Measurements from ENCODE around the gene NETO1.

Gene NETO1

DNA sequence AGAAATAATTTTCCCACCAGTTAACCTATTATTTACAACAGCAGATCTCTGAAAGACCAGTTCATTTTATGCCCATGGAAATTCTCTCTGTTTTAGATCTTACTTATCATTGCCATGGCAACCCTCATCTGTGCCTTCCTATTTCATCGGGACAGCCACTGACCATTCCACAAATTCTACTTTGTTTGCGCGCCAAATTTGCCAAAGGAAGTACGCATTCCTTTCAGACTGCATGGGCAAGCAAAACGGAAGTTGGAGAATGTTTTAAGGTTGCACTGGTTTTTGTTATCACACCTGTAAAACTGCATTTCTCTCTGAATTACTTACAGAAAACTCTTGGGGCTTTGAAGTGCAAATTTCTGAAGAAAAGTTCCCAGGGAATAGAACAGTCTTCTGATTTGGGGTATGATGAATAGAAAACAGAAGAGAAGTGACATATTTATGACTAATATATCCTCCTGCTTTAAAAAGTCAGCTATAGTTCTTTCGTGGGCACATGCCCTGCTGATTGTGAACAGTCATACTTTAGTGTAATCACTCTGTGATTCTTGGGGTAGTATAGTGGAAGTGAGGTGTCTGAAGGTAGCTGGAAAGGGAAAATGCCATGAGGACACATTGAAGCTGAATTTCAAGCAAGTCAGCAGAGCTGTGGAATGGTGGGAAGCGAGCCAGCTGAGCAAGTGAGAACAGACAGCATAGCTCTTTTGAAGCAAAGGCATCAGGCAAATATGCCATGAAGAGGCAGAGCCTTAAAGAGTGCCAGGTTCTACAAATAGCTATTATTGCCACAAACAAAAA lies 20.9 kb downstream of the NETO1 start:
- no peak for DNase-seq (ENCODE audit: low read depth)

DNA sequence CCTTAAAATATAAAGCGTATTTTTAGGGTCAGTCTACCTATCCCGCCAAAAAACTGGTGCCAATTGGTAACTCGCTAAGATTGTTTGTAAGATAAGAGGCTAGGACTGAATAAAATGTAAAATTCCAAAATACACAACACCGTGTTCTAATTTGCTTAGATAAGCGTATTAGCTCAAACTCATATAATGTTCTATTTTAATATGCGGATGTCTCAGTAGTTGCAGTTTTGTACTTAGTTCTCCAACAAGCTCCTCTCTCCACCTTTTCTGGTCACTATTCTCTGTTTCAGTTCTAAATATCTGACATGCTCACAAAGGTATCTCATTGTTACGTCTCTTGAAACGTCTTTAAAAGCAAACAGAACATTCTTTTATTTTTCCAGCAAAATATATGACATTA lies 24.0 kb downstream of the NETO1 start:
- no peak for DNase-seq (ENCODE audit: low read depth)

DNA sequence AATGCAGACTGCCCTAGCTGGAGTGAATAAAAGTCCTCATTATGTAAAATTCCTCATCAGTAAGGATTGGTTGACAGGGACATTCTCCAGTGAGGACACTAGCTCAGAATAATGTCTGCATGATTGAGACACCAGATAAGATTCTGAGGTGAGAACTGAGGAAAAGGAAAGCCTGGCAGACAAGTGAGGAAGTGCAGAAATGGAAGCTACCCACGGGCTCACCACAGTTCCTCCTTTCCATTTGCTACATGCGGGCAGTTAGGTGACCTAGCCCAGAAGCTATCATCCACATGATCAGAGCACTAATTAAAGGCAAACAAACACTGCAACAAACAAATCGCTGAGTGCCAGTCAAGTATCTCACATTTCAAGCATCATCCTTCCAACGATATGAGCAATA lies 27.7 kb downstream of the NETO1 start:
- no peak for DNase-seq (ENCODE audit: low read depth)

DNA sequence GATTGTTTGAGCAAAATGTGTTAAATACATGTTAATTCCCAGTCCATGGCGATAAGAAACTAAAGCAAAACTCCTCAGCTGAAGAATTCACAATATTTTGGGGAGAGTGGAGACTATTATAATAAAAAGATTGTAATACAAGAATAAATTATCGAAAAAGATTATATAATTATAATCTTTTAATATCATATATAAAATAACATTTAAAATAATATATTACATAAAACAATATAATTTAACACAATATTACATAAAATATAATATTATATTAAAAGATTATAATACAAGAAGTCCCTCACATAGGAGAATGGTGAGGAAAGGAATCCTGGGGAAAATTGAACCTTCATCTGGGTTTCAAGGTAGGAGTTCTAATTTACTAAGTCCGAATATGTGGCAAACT lies 33.1 kb downstream of the NETO1 start:
- DNase-seq (ENCODE audit: low read depth), result no peak

DNA sequence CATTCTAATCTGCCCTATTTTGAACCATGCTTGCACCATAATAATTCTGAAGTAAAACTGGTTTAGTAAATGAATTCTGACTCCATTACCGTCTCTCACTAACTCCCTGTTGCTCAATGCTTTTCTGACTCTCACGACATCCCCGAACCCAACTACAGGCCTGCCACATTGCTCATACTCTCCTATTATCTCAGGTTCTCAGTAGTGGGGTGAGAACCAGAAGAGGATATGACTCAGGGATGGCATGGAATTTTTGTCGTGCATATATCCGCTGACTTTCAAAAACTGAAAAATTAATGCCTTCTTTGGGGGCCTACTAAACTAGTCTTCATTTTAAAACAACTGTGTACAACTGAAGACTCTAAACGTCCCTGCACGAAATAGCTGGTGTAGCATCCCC lies 34.3 kb downstream of the NETO1 start:
- DNase-seq (ENCODE audit: low read depth), result no peak

DNA sequence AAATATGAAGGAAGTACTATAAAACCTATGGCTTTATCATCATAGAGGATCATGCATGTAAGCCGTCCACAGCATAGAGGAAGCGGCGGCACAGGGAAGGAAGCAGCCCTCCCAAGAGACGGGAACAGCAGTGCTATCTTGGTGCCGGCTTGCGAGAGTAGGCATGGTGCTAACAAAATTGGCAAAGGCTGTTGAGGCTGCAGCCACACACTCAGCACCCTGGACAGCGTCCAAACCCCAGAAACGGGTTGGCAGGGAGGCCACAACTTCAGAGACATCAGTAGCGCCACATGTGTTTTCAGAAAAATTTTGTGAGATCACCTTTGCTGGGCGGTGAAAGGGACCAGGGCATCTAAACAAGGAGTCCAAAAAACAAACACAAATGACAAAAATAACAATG lies 37.7 kb downstream of the NETO1 start:
- no peak for DNase-seq (ENCODE audit: low read depth)

DNA sequence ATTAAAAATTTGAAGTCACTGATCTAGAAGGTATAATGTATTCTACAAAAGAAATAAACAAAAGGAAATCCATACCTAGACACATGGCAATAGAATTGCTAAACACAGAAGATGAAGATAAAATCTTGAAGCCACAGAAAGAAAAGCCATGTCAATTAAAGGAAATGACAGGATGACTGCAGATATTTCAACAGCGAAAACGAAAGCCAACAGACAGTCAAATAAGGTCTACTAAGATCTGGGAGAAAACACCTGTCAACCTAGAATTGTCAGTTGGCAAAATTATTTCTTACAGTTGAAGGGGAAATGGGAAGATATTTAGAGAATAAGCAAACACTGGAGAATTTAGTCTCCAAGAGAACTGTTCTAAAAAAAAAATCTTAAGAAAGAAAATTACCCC lies 39.2 kb downstream of the NETO1 start:
- no peak for DNase-seq (ENCODE audit: low read depth)

DNA sequence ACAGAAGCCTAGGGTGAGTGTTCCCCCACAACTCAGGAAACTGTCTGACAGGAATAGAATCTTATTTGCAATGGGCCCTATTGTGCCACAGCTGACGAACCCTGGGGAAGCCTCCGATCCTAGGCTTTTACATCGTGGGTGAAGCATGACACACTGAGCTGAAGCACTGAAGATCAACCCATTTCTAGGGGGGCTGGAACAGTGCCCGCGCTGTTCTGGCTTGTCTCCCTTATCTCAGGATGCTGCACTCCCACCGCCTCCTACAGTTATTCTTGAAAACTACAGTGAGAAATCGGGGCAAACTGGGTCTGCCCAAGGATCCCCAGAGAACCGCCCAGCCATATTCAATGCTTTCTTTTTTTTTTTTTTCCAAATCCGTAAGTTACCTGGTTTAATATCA lies 41.1 kb downstream of the NETO1 start:
- DNase-seq (ENCODE audit: low read depth), result no peak

DNA sequence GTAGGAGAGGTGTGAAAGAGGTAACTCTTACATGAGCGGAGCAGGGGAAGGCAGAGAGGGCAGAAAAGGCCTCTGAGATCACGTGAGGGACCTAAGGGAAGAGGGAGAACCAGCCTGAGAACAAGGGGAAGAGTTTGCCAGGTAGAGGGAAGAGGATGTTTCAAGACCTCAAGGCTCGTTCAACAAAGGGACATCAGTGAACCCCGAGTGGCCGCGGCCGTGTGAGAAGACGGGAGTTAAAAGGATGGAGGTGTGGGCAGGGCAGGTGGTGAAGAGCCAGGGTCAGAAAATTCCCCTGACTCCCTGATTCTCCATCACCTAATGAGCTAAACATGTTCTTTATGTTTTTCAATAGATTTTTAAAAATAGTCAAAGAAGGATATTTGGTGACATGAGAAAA lies 44.4 kb downstream of the NETO1 start:
- no peak for DNase-seq (ENCODE audit: low read depth)

DNA sequence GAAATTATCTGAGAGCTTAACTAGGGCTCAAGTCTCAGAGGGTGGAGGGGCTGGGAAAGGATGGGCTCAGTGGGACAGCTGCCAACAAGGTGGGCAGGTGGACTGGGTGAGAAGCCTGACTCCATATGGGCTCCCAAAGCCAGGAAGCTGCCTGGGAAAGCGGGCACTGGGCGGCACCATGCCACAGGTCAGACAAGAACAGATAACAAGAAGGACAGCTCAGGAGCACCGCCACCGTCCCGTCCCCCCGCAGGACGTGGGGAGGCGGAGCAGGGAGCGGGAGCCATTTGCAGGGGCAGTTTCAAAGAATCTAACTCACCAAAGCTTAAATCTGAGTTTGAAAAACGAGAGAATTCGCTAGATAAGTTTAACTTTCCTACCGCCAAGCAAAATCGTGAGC lies 45.6 kb downstream of the NETO1 start:
- DNase-seq (ENCODE audit: low read depth), result no peak

DNA sequence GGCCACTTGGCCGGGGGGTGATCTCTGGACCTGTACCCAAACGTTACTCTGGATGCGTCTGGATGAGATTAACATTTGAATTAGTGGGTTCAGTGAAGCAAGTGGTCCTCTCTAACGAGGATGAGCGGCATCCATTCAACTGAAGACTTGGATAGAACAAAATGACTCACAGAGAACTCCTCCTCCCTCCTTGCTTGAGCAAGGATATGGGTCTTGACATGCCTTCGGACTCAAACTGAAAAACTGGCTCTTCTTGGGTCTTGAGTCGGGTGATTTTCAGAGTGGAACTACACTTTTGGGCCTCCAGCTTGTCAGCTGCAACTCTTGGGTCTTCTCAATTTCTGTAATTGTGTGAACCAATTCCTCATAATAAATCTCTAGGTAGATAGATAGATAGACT lies 47.2 kb downstream of the NETO1 start:
- no peak for DNase-seq (ENCODE audit: low read depth)

DNA sequence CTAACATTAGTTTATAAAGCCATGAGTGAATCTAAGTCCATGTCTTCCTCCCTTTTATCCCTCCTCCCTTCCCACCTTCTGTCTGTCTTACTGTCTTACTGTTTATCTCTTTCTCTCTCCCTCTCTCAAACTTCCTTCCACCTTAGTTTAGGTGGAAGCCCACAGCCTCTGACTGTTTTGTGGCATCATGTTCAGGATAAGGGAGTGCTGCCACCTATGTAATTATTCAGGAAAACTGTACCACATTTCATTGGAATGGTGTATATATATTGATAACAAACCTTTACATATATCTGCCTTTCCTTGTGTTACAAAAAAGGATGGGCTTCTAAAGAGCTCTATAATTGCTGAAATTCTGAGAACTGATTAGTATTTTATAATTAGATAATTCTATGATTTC lies 48.7 kb downstream of the NETO1 start:
- no peak for DNase-seq (ENCODE audit: low read depth)

DNA sequence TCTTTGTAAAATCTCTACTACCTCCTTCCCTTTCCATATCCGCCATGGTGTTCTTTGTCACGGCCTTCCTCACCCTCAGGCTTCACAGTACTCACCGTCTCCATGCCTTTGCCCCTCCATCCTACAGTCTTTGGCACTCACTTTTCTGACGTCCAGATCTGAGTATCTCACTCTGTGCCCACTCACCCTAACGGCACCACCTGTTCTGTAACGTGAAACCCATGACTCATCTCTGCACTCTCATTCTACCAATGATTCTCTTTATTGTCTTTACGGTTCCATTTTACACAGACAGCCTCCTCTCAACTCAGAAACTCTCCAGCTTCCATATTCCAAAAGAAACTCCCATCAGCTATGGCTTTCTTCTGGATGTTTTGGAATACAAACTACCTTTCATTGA lies 56.7 kb downstream of the NETO1 start:
- no peak for DNase-seq (ENCODE audit: low read depth)

DNA sequence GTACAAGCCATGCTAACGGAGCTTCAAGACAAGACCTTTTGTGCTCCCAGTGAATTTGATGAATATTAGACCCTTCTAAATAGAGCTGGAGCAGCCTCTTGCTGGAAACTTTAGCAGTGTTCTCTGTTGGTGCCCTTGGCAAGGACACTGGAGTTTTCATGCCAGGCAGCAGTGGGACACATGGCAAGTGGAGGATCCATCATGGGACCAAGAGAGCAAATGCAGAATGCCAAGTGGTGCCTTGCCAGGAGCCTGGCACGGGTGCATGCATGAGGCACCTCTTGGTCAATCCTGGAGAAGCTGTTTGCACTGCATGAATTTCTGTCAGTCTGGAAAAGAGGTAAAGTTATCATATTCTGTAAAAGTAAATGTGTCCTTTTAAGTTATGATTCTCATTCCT lies 59.1 kb downstream of the NETO1 start:
- no peak for DNase-seq (ENCODE audit: low read depth)

DNA sequence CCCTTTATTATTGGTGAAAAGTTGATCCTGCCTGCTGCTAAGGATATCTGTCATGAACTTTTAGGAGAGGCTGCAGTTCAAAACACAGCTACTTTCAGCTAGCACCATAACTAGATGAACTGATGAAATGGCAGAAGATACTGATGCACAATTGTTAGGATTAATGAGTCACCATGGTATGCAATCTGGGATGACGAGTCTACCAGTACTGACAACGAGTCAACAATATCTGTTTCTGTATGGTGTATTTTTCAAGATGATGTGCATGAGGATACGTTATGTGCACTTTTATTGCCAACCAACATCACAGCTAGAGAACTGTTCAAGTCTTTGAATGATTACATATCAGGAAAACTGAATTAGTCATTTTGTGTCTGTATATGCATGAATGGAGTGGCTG lies 68.7 kb downstream of the NETO1 start:
- DNase-seq (ENCODE audit: low read depth), result no peak

DNA sequence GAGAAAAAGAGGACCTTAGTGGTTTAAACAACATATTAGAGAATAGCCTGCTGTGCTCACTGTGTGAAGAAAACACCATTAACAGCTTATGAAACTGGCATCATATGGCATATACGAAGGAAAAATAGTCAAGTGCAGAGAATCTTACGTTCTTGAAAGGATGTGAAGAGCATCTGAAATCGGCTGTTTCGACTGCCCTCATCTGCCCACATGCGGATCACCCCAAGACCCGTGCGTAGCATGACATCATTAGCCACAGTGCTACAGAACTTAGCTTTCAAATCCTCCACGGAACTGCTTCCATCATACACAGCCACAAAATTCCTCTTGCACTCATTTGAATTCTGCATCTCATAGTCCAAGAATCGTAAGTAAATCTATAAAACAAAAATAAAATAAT lies 84.3 kb downstream of the NETO1 start:
- no peak for DNase-seq (ENCODE audit: low read depth)

DNA sequence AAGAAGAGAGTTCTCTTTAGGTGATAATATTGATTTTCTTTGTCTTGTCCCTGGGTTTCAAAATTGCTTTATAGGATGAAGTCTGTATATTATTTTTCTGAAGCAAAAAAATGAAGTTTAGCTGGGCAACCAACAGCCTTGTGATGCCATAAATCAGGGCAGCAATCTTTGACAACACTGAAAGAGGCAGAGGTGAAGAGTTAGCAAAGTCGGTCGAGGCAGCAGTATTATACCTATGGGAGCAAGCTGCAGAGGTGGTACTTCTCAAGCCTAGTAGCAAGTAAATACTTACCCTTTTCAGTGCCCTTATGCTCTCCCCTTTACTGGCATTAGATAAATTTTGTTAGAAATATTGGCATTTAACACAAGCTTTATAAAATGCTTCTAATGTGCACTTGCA lies 92.9 kb downstream of the NETO1 start:
- DNase-seq (ENCODE audit: low read depth), result no peak

DNA sequence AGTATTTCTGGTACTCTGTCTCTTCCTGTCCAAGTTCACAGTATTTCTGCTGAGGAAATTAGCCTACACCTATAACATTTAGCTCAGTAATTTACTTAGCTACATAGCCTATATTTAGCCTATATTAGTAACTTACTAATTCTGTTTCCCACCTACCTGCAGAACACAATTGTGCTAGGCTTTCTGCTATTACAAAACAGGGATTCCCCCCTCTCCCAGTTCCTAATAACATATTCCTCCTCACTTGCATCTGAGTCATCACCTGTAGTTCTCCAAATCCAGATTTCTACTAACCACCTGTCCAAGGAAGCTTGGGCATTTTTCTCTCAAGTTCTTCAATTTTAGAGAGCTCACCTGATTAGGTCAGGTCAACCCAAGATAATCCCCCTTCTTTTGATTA lies 94.9 kb downstream of the NETO1 start:
- DNase-seq (ENCODE audit: low read depth), result no peak

DNA sequence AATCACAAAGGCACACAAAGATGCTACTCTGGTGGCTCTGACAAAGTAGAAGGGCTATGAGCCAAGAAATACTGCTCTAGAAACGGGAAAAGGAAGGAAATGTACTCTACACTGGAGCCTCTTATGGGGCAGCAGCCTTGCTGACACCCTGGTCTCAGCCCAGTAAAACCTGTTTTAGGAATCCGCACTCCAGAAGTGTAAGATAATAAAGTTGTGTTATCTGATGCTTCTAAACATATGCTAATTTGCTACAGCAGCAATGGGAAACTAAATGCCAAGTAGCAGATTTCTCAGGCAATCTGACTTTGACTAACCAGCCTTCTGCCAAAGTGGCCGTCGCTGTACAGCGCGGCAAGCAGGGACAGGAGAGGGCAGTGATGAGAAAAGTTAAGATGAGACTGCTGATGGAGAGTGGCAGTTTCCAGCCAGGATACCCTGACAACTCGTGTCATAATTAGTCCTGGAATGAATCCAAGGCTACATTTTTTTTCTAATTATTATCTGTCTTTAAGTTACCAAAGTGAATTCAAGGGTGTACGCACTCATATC lies 99.0 kb downstream of the NETO1 start:
- DNase-seq (ENCODE audit: low read depth), result no peak

DNA sequence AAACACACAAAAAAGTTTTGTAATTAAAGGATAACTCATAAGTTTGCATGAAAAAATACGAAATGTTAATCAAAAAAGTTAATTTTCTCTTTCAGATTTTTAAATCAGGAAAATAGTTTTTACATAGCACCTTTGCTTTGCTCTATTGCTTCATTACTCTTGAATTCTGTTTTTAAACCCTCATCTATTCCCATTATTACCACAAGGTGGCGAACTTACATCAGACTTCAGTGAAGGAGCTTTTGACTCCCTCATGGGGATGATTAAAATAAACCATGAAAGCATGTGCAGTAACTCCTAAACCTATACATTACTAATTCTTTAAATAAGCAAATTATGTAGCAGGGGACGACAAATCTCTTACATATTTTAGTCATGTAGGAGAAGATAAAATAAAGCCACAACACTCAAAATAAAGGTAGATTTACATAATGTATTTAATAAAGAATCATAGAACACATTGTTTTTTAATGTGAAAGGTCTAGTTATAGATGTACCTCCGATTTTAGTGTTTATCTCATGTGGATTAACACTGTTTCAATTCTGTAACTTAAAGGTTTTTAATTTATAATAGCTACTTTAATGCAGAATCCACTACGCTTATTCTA lies 105.2 kb downstream of the NETO1 start:
- DNase-seq (ENCODE audit: low read depth), result no peak

DNA sequence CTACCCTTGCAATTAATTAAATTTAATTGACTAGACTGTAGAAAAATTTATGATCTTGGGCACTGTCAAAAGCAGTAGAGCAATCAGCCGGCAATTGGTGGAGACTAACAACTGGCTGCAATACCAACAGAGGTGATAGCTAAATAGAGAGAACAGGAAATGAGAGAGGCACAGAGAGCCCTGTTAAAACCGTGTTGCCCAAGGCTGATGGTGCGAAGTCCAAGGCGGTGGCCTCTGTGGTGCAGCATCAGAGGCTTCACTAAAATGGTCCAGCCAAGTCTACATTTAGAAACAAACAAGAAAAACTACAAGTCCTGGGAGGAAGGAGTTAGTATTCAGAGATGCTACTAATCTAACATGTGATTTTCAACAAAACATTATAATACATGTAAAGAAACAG lies 115.6 kb downstream of the NETO1 start:
- no peak for DNase-seq (ENCODE audit: low read depth)

DNA sequence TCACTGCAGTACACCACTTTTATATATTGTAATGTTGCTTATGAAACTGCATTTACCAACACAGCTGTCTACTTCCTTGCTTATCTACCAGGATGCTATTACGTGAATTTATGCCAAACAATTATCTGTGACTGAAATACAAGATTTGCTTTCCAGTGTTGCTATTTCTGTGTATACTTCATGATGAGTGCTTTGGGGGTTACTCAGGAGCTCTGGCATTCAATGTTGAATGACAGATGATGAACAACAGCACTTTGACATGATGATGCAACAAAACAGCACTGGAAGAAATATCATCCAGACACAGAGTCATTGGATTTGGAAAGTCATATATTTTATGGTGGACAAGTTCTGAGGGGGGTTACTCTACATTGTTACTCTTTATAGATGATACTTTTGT lies 125.8 kb downstream of the NETO1 start:
- no peak for DNase-seq (ENCODE audit: low read depth)

DNA sequence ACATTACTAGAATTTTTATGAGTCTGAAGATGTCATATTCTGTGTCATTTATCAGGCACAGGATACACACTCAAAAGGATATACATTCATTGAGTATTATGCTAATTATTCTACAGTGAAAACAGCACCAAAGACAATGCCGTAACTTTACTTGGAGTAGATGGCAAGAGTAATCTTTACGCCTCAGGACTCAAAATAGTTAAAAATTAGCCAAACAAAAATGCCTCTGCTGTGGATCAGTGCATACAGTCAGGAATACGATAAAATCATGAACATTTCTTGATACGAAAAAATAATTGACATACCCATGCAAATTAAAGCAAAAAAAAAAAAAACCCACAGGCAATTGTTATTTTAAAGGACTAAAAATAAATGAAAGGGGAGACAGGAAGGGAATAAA lies 129.7 kb downstream of the NETO1 start:
- DNase-seq (ENCODE audit: low read depth), result no peak

DNA sequence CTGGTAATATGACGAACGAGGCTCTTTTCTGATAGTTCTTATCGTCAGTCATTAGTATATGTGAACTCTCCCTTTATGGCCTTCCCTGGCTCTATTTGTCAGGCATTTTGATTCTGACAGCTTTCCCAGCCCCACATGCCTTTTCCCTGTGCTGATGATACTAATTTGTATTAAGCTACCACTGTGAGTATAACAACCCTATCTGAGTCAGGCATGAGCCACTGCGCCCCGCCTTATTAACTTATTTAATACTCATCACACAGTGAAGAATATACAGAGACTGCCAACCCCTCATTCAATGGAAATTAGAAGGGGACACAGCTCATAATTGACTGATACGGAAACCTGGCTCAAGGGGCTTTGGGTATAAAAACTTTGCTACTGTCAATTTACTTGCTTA lies 140.0 kb downstream of the NETO1 start:
- no peak for DNase-seq (ENCODE audit: low read depth)
